GM21619 (cell line): ENCODE data around the gene SIRT1.
"Not testable (repeated sequence)": the region's sequence is repeated elsewhere in the genome, so short reads cannot be mapped to it uniquely, and the experiment has no call there.

ENCODE experiments used
- ATAC-seq: cut with Tn5 transposase; IDR thresholded peaks from one replicate; pipeline ENCODE4 v1.9.1; 2021; ENCODE audit not compliant: unreplicated experiment

Gene SIRT1

DNA sequence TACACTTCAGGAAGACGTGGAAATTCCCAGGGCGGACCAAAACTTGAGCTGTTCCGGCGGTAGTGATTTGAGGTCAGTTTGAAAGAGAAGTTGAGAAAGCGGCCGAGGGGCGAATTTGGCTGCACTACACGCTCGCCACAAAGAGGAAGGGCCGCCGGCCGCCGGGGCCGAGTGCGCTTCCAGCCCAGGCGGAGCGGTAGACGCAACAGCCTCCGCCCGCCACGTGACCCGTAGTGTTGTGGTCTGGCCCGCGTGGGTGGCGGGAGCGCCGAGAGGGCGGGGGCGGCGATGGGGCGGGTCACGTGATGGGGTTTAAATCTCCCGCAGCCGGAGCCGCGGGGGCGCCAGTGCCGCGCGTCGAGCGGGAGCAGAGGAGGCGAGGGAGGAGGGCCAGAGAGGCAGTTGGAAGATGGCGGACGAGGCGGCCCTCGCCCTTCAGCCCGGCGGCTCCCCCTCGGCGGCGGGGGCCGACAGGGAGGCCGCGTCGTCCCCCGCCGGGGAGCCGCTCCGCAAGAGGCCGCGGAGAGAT is at the start of gene SIRT1:
TSS of gene SIRT1 (plus strand) at position 344 of the 529 bp plus-strand sequence. CDS start at position 410, 66 bp downstream.
- peak; percentile 81 for ATAC-seq

DNA sequence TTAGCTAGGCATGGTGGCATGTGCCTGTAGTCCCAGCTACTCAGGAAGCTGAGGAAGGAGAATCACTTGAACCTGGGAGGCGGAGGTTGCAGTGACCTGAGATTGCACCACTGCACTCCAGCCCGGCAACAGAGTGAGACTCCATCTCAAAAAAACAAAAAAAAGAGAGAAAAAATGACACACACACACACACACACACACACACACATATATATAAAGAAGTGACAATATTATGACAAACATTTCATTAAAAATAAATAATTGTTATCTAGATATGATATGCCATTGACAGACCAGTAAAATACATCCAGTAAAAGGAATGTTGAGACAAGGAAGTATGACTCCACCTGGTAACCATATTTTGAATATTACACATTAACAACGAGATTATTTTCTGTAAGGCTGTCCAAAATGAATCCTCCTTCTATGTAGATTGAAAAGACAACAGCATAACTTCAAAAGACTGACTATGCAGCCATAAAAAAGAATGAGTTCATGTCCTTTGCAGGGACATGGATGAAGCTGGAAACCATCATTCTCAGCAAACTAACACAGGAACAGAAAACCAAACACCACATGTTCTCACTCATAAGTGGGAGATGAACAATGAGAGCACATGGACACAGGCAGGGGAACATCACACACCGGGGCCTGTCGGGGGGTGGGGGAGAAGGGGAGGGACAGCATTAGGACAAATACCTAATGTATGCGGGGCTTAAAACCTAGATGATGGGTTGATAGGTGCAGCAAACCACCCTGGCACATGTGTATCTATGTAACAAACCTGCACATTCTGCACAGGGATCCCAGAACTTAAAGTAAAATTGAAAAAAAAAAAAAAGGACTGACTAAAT is 48.7 kb upstream of the SIRT1 start:
- not testable (repeated sequence) for ATAC-seq

DNA sequence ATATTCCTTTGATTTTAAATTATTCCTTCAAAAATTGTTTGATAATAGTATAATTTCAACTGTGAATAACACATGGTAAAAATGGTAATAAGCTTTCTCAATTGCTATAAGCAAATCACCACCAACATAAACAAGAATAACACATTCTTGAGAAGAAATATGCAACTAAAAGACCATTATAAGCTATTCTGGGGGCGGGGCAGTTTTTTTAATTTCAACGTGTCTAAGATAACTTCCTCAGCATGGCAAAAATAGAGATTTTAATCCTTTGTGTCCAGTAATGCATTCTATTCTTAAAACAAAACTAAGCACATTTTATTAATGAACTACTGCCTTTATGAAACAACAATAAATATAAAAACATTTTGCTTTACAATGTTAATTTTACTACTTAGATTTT is 48.0 kb upstream of the SIRT1 start:
- no peak for ATAC-seq

DNA sequence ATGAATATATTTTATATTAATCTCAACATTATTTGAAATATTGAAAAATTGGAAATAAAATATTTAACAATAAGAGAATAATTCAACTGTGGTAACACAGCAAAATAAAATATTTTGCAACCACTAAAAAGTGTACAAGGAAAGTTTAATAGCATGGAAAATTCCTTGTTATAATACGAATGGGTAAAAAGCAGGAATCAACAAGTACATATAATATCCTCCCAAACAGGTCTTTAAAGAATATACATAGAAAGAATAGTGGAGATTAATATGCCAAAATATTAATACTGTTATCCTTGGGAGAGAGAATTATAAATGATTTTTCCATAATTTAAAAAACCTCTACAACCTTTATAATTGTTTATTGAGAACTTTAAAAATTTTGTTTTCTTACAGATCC is 47.5 kb upstream of the SIRT1 start:
- ATAC-seq: no peak

DNA sequence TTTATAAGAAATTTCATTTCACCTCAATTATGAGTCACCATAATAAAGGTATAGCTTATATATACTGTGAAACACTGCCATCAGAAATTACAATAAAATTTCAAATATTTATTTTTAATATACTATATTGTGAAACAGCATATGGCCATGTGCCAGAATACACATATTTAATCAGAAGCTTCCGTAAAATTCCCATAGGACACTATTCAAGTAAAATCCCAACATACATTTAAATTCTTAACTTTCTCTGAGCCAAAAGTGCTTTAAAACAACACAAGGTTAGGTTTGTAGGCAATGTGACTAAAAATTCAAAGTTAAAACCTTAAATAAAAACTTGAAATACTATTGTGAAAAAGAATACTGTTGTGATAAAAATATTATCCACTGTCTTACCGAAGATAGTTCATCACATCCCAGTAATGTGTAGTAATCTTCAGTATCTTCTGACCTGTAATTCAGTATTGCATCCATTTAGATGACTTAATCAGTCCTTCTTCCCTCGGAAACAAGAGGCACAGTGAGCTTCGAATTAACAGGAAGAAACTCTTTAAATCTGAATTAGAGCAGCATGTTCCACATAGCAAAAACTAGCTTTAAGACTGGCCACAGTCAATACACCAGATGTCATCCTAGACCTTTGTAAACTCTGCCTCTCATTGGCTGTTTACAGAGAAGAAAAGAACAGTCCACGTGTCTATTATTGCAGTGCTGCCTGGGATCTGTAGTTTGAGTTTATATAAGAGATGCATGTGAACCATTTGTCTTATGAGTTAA is 46.7 kb upstream of the SIRT1 start, which contains the start of gene DNAJC12:
TSS of gene DNAJC12 (minus strand) at position 648 of the 774 bp plus-strand sequence. CDS start at position 471, 177 bp downstream.
- peak; percentile 76 for ATAC-seq

DNA sequence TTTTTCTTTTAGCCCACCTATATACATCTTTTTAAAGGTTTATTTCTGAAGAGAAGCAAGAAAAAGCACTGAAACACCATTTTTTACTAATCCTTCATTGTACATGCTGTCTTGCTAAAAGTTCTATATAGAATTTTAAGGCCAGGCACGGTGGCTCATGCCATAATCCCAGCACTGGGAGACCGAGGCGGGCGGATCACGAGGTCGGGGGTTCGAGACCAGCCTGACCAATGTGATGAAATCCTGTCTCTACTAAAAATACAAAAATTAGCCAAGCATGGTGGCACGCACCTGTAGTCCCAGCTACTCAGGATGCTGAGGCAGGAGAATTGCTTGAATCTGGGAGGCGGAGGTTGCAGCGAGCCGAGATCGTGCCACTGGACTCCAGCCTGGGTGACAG is 44.9 kb upstream of the SIRT1 start:
- ATAC-seq: not testable (repeated sequence)

DNA sequence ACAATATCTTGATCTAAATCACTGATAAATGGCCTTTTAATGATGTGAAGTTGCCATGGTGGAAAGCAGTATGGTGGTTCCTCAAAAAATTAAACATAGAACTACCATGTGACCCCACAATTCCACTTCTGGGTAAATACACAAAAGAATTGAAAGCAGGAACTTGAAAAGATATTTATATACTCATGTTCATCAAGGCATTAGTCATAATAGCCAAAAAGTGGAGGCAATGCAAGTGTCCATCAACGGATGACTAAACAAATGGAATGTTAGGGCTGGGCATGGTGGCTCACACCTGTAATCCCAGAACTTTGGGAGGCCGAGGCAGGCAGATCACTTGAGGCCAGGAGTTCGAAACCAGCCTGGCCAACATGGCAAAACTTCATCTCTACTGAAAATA is 44.5 kb upstream of the SIRT1 start:
- ATAC-seq: no peak

DNA sequence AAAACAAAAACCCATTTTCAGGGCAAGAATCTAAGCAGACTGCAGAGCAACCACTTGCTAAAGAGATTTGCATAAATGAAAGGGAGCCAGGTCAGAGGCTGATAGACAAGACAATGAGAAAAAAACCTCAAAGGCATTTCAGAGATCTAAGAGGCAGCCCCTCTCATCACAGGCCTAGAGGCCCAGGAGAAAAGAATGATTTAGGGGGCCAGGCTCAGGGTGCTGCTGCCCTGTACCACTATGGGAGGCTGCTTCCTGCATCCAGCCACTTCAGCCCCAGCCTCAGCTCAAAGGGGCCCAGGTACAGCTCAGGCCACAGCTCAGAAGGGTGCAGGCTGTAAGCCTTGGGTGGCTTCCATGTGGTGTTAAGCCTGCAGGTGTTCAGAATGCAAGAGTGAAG is 42.7 kb upstream of the SIRT1 start:
- ATAC-seq: no peak

DNA sequence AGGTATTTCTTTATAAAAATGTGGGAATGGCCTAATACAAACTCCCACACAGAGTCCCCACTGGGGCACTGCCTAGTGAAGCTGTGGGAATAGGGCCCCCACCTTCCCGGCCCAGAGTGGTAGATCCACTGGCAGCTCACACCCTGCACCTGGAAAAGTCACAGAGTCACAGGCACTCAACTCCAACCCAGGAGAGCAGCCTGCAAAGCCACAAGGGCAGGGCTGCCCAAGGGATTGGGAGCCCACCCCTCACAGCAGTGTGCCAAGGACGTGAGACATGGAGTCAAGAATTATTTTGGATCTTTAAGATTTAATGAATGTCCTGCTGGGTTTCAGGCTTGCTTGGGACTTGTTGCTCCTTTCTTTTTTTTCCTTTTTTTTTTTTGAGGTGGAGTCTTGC is 41.2 kb upstream of the SIRT1 start:
- no peak for ATAC-seq

DNA sequence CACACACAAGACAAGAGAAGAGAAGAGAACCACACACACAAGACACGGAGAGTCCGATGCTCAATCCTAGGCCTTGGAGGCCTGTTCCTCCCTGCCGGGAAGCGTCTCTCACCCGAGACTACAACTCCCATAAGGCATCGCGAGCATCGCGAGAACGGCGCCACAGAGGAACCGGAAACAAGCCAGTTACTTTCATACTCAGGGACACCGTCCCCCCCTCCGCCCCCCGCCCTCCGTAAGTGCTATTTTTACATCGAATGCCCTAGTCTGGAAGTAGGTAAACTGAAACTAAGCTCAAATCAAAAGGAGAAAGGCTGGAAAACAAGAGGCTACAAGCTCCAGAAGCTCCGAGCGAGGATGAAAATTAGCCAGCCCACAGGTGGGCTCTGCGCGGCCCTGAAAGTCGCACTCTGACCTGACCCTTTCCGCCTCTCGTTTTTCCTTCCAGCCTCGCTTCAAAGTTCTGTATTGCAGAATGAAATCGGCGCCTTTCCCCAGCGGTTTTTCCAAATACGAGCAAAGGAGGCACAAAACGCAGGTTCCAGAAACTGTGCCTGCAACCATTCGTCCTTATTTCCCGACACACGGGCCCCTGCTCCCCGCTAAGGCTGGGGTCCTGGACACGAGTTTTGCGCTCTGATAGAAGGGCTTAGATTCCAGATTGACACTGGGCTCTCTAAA is 35.0 kb upstream of the SIRT1 start:
- peak; percentile 91 for ATAC-seq

DNA sequence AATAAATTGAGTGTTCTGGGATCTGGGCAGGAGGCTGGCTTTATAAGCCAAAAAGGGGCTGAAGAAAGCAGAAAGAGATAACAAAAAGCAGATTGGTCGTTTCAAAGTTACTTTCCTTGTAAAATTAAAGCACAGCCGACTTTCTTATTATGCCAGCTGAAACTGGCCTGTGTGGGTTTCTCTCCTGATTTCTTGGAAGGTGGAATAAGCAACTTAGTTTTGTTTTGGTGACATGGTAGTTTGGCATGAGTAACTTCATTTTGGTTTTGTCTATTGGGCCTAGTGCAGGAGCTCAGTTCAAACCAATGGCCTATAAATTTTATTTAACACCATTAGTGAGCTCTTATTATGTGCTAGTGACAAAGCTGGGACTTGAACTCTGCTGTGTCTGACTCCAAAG is 33.3 kb upstream of the SIRT1 start:
- no peak for ATAC-seq

DNA sequence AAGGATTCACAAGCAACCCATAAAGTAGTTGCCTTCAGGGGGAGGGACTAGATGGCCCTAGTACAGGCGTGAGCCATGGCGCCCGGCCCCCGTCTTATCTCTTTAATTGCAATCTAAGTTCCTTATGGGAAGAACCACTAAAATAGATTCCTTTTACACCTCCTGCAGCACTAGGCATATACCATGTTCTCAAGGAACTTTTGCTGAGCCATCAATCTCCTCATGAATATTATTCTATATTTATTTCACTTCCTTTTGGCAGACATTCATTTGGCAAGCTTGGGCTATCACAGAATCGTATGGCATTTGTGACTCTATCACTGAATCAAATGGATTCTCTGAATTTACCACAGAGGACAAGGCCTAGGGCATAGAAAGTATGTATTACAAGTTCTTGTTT is 31.7 kb upstream of the SIRT1 start:
- no peak for ATAC-seq

DNA sequence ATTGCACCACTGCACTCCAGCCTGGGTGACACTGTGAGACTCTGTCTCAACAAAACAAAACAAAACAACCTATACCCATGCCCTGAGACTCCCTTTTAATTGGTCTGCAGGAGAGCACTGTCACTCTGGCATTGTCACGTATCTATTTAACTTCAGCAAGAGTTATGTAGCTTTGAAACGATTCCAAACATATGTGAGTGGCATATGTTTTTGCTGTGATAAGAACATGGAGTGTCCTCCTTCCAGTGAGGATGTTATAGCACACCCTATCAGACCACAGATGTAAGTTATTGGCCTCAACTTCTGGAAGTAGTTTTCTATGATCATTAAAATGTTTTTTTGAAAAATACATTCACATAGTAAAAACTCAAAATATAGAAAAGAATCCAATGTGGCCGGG is 30.9 kb upstream of the SIRT1 start:
- no peak for ATAC-seq

DNA sequence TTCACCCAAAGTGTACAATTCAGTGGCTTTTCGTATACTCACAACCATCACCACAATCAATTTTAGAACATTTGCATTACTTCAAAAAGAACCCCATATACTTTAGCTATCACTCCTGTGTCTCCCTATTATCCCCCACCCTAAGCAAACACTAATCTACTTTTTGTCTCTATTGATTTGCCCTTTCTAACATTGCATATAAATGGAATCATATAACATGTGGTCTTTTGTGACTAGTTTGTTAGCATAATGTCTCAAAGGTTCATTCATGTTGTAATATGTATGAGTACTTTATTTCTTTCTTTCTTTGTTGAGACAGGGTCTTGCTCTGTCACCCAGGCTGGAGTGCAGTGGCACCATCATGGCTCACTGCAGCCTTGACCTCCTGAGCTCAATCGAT is 25.5 kb upstream of the SIRT1 start:
- no peak for ATAC-seq

DNA sequence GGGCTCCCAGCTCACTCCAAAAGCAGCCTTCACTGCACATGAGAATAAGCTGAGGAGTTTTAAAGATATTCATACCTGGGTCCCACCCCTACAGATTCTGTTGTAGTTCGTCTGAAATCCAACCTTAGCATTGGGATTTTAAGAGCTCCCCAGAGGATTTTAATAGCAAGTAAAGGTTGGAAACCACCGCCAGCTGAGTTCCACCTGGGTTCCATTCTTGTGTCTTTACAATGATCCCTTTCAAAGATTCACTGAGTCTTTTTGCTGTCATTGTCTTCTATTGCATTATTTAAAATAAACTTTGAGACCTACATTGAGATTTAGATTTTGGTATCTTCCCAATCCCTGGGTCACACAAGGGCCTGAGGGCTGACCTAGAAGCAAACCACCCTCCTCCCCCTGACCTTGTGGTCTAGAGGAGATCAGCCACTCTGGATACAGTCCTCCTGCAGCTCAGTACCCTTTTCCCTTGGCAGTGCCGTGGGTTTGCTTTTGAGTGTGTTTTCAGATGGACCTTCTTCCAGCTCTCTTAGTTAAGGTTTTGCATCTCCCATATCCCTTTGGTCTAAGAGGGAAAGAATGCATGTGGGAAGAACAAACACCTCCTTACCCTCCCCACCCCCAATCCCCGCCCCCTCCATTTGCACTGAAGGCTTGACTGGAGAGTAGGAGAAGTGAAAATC is 22.6 kb upstream of the SIRT1 start:
- ATAC-seq: no peak

DNA sequence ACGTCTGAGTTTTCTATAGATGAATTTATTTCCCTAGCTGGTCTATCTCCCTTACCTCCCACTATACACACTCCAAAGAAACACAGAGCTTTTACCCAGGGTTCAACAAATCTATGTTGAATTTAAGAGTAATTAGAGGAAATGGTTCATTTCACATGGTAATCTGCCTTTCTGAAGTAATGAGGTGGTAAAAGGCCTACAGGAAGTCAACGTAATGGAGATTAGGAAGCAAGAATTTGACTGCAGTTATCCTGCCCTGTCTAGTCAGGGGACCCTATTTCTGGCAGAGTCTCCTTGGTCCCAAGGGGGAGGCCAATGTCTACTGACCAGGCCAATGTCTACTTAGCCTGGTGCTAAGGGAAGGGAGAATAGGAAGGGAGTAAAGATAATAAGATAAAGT is 21.4 kb upstream of the SIRT1 start:
- no peak for ATAC-seq

DNA sequence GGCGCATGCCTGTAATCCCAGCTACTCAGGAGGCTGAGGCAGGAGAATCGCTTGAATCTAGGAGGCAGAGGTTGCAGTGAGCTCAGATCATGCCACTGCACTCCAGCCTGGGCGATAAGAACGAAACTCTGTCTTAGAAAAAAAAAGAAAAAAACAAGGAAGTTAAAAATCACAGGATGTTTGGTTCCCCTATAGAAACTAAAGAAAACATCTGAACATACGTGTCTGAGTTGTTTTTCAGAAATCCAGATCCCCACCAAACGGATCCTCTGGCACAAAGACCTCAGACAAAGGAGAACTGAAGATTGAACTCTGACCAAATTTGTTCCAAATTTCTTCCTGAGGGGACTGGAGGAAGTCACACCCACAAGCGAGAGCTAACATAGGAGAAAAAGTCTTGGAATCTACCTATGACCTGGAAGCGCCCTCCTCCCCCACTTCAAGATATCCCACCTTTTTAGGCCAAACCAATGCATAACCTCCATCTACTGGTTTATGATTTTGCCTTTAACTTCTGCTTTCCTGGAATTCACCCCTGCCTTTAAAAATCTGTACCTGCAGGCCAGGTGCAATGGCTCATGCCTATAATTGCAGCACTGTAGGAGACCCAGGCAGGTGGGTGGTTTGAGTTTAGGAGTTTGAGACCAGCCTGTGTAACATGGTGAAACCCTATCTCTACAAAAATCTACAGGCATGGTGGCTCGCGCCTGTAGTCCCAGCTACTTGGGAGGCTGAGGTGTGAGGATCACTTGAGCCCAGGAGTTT is 19.7 kb upstream of the SIRT1 start:
- ATAC-seq: no peak

DNA sequence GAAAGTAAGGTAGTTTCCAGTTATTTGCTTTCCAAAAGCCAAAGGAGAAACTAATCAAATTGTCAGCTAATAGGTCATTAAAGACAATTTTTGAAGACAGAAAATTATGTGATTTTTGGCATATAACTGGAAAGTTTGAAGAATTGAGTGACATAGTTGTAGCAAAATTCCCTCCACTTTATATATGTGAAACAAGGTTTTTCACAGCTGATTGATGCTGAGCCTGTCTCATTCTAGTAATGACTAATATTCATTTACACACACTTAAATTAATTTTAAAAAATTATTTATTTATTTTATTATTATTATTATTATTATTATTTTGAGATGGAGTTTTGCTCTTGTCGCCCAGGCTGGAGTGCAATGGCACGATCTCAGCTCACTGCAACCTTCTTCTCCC is 16.3 kb upstream of the SIRT1 start:
- no peak for ATAC-seq

DNA sequence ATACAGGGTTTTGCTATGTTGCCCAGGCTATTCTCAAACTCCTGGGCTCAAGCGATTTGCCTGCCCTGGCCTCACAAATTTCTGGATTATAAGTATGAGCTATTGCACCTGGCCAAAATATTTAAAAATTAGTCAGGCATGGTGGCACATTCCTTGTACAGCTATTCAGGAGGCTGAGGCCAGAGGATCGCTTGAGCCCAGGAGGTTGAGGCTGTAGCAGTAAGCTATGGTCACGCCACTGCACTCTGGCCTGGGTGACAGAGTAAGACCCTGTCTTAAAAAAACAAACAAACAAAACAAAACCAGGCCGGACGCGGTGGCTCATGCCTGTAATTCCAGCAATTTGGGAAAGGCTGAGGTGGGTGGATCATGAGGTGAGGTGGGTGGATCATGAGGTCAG is 14.5 kb upstream of the SIRT1 start:
- ATAC-seq: no peak
